GM12865 (cell line): Measurements from ENCODE around the gene GLT8D2.
A peak's percentile ranks its signal among the peaks of the same experiment; 100 is the strongest.

Source experiments
- DNase-seq: peaks from one replicate; pipeline ENCODE4 v3.0.0; 2010; ENCODE audit warnings: low read depth
- H3K4me3 ChIP-seq: 2 replicates; pipeline ENCODE4 v1.5.1; 2011; ENCODE audit warnings: mild to moderate bottlenecking, low read depth, low read length, control low read depth
- CTCF ChIP-seq: IDR thresholded peaks from 2 replicates; pipeline ENCODE4 v1.5.1; 2011; ENCODE audit warnings: low read length, control low read depth, low read depth, inconsistent platforms; ENCODE audit not compliant: insufficient read depth; ENCODE audit errors: missing control alignments

GLT8D2 gene

GRCh38 chr12:103957865-103958388 lies 92.1 kb downstream of the GLT8D2 start:
- no peak for DNase-seq
- H3K4me3 ChIP-seq: peak overlapping the region; percentile 76
- no peak for TF ChIP-seq CTCF

GRCh38 chr12:103956509-103957027 lies 93.4 kb downstream of the GLT8D2 start:
- H3K4me3 ChIP-seq: peak overlapping the region; percentile 76
- DNase-seq: no peak
- TF ChIP-seq CTCF: no peak

- no peak for DNase-seq
- TF ChIP-seq CTCF: no peak
- peak overlapping the region; percentile 76 for H3K4me3 ChIP-seq
Observed at GRCh38 chr12:103955811-103956508, 94.0 kb downstream of the GLT8D2 start.

- peak; percentile 39 for DNase-seq
- no peak for TF ChIP-seq CTCF
- no peak overlapping the region for H3K4me3 ChIP-seq
Observed at GRCh38 chr12:103952497-103952896, 97.5 kb downstream of the GLT8D2 start.

- DNase-seq: no peak
- TF ChIP-seq CTCF: no peak
Observed at GRCh38 chr12:103948746-103949406, 101.1 kb downstream of the GLT8D2 start.

GRCh38 chr12:103947871-103948555 lies 102.0 kb downstream of the GLT8D2 start:
- no peak for DNase-seq
- no peak for TF ChIP-seq CTCF
- H3K4me3 ChIP-seq: no peak overlapping the region

More at GRCh38 chr12:103948746-103949406, 101.1 kb downstream of the GLT8D2 start:
- no peak overlapping the region for H3K4me3 ChIP-seq
